NCI-H1092 treated with DMSO at 0.1 percent for 48 hours (cell line): ENCODE results near the gene C9orf72.
A peak's percentile ranks its signal among the peaks of the same experiment; 100 is the strongest.

Experiments used
- DNase-seq: peaks from one replicate; lab custom pipeline; 2025; lab: John Stamatoyannopoulos, UW

The C9orf72 gene

GRCh38 chr9:27539479-27540441 lies 33.5 kb downstream of the C9orf72 start:
- no peak for DNase-seq

GRCh38 chr9:27538647-27539046 lies 34.6 kb downstream of the C9orf72 start:
- no peak for DNase-seq

GRCh38 chr9:27537756-27538155 lies 35.5 kb downstream of the C9orf72 start:
- DNase-seq: no peak

GRCh38 chr9:27537027-27537435 lies 36.2 kb downstream of the C9orf72 start:
- DNase-seq: no peak

- DNase-seq: no peak
These were observed 37.1 kb downstream of the C9orf72 start for GRCh38 chr9:27536168-27536567.

- DNase-seq: no peak
These were observed 37.6 kb downstream of the C9orf72 start for GRCh38 chr9:27535701-27536118.

- DNase-seq: no peak
These were observed 38.5 kb downstream of the C9orf72 start for GRCh38 chr9:27534658-27535209.

GRCh38 chr9:27534131-27534530 lies 39.1 kb downstream of the C9orf72 start:
- DNase-seq: peak; percentile 30

- no peak for DNase-seq
These were observed 40.0 kb downstream of the C9orf72 start for GRCh38 chr9:27533311-27533710.

- no peak for DNase-seq
These were observed 41.2 kb downstream of the C9orf72 start for GRCh38 chr9:27532046-27532445.

- DNase-seq: no peak
These were observed 42.1 kb downstream of the C9orf72 start for GRCh38 chr9:27530915-27531755.

GRCh38 chr9:27529316-27530278 lies 43.7 kb downstream of the C9orf72 start, which contains the start of gene MOB3B:
MOB3B (minus strand) TSS chr9:27529814; CDS start chr9:27455550, 74,264 bp downstream.
- DNase-seq: peak; percentile 85

GRCh38 chr9:27528886-27529315 lies 44.4 kb downstream of the C9orf72 start:
- DNase-seq: no peak

GRCh38 chr9:27528076-27528885 lies 45.0 kb downstream of the C9orf72 start:
- DNase-seq: no peak

GRCh38 chr9:27527702-27528075 lies 45.6 kb downstream of the C9orf72 start:
- DNase-seq: no peak

GRCh38 chr9:27524236-27524635 lies 49.0 kb downstream of the C9orf72 start, which contains the start of gene IFNK:
IFNK (plus strand) TSS chr9:27524290; CDS start chr9:27524337, 47 bp downstream.
- no peak for DNase-seq

- no peak for DNase-seq
These were observed 50.1 kb downstream of the C9orf72 start for GRCh38 chr9:27523141-27523540.

GRCh38 chr9:27520986-27521385 lies 52.3 kb downstream of the C9orf72 start:
- no peak for DNase-seq

- DNase-seq: no peak
These were observed 53.5 kb downstream of the C9orf72 start for GRCh38 chr9:27519466-27520465.
